Embryonic facial prominence (tissue), 1 donor: ENCODE measurements around the gene SIM2.

ENCODE experiments used
- DNase-seq: peaks from one replicate; pipeline ENCODE4 v3.0.0-alpha.2; 2016; ENCODE audit errors: extremely low spot score

Gene SIM2

GRCh38 chr21:36710729-36711048 is 11.8 kb downstream of the SIM2 start:
- DNase-seq, result no peak

- DNase-seq, result no peak
Observed at GRCh38 chr21:36713746-36714145, 14.8 kb downstream of the SIM2 start.

- DNase-seq, result no peak
Observed at GRCh38 chr21:36716387-36716786, 17.5 kb downstream of the SIM2 start.

GRCh38 chr21:36716836-36717235 is 17.9 kb downstream of the SIM2 start:
- DNase-seq, result no peak

GRCh38 chr21:36717976-36718375 is 19.1 kb downstream of the SIM2 start:
- DNase-seq, result no peak

- no peak for DNase-seq
Observed at GRCh38 chr21:36718951-36719501, 20.1 kb downstream of the SIM2 start.

- DNase-seq, result no peak
Observed at GRCh38 chr21:36719614-36720013, 20.7 kb downstream of the SIM2 start.

- no peak for DNase-seq
Observed at GRCh38 chr21:36721817-36722216, 22.9 kb downstream of the SIM2 start.

GRCh38 chr21:36722370-36723368 is 23.8 kb downstream of the SIM2 start:
- DNase-seq, result no peak

GRCh38 chr21:36723371-36723881 is 24.5 kb downstream of the SIM2 start:
- DNase-seq, result no peak

GRCh38 chr21:36724660-36725059 is 25.7 kb downstream of the SIM2 start:
- no peak for DNase-seq

- DNase-seq, result no peak
Observed at GRCh38 chr21:36725793-36726386, 27.0 kb downstream of the SIM2 start.

GRCh38 chr21:36727866-36728265 is 29.0 kb downstream of the SIM2 start:
- DNase-seq, result no peak

GRCh38 chr21:36728371-36729111 is 29.6 kb downstream of the SIM2 start:
- peak; percentile 61 for DNase-seq

- no peak for DNase-seq
Observed at GRCh38 chr21:36729310-36729970, 30.5 kb downstream of the SIM2 start.

GRCh38 chr21:36730291-36731281 is 31.7 kb downstream of the SIM2 start:
- no peak for DNase-seq

GRCh38 chr21:36732217-36732616 is 33.3 kb downstream of the SIM2 start:
- DNase-seq, result no peak

- no peak for DNase-seq
Observed at GRCh38 chr21:36732761-36733160, 33.8 kb downstream of the SIM2 start.

- no peak for DNase-seq
Observed at GRCh38 chr21:36733857-36734256, 34.9 kb downstream of the SIM2 start.
